ENCODE measurements around the gene ARHGAP11B. TPM values are rescaled to one million over a fixed set of nuclear protein-coding genes. Genes with fewer than 3 reads are reported as not detected.
"Not testable (repeated sequence)": the region's sequence is repeated elsewhere in the genome, so short reads cannot be mapped to it uniquely, and the experiment has no call there.

ARHGAP11B gene

GRCh38 chr15:30675126-30675525, 49.2 kb downstream of the ARHGAP11B start:
- Histone ChIP-seq H3K36me3 (no peaks in the 10 kb centered on the region), H3K27me3 (no peaks in the 10 kb centered on the region), H3K4me3 (no peak overlapping the region), H3K27ac (no peak overlapping the region), H3K9me3 (no peaks in the 10 kb centered on the region), H3K4me1 (no peaks in the 10 kb centered on the region)
- TF ChIP-seq CTCF (IDR thresholded peaks at IDR 0.05) (no peak), POLR2A (IDR thresholded peaks at IDR 0.05) (no peak)
- no peak for DNase-seq
- intact Hi-C loops (cut with DNase I): no loop called here

- intact Hi-C loops (cut with DNase I); H3K4me3 ChIP-seq: not testable (repeated sequence)
- WGBS, 2 donors: 79 to 88% methylated on average over 4 of the region's 4 CpGs
These were observed 50.0 kb downstream of the ARHGAP11B start for GRCh38 chr15:30675891-30676290.

GRCh38 chr15:30680997-30681396, 55.1 kb downstream of the ARHGAP11B start:
- DNase-seq; H3K4me3 ChIP-seq; intact Hi-C loops (cut with DNase I); H3K27me3 ChIP-seq; H3K27ac ChIP-seq; H3K4me1 ChIP-seq; H3K36me3 ChIP-seq; H3K9me3 ChIP-seq: not testable (repeated sequence)
- WGBS, 2 donors: 87 to 88% methylated on average over 2 of the region's 3 CpGs

More at GRCh38 chr15:30675891-30676290, 50.0 kb downstream of the ARHGAP11B start:
- not testable (repeated sequence) for DNase-seq, H3K9me3 ChIP-seq, H3K27me3 ChIP-seq, H3K4me1 ChIP-seq, H3K27ac ChIP-seq, H3K36me3 ChIP-seq

- H3K4me1 ChIP-seq; intact Hi-C loops (cut with DNase I); H3K9me3 ChIP-seq; DNase-seq; H3K4me3 ChIP-seq; H3K27me3 ChIP-seq; H3K36me3 ChIP-seq; H3K27ac ChIP-seq: not testable (repeated sequence)
- WGBS, 2 donors: 55 to 56% methylated on average over 4 to 5 of the region's 6 CpGs
These were observed 59.9 kb downstream of the ARHGAP11B start for GRCh38 chr15:30685709-30686285.

- DNase-seq; intact Hi-C loops (cut with DNase I); H3K36me3 ChIP-seq; H3K4me1 ChIP-seq; H3K4me3 ChIP-seq; H3K27me3 ChIP-seq; H3K9me3 ChIP-seq; H3K27ac ChIP-seq: not testable (repeated sequence)
- WGBS, 2 donors: 23 to 55% methylated on average over 2 of the region's 2 CpGs
These were observed 60.7 kb downstream of the ARHGAP11B start for GRCh38 chr15:30686651-30687050.

Small RNA genes within 50 kb of the gene (small RNA-seq; reads per million reads assigned to genes)
- 0 reads per million in 4 donors for gene RF00019
- gene RF00096: 0 reads per million in 4 donors
- gene RN7SL628P: 0 reads per million in 4 donors

Other genes with a start within 250 kb of the ARHGAP11B start
- gene CHRFAM7A, start 232.6 kb upstream of the ARHGAP11B start, total RNA-seq: 1 to 10 TPM in 1 of 4 donors, under 1 TPM in 2, not detected in 1; 0.13 to 1.8 (median 0.19) TPM
- gene GOLGA8R, start 211.9 kb upstream of the ARHGAP11B start, total RNA-seq: 1 to 10 TPM in 3 of 4 donors, under 1 TPM in 1; 0.66 to 3.4 (median 1.1) TPM
- gene GOLGA8Q, start 74.1 kb upstream of the ARHGAP11B start, total RNA-seq: 1 to 10 TPM in 2 of 4 donors, under 1 TPM in 1, not detected in 1; 0.32 to 2.3 (median 1.1) TPM
- under 1 TPM in 2 of 4 donors, not detected in 2; 0.57 to 0.64 TPM for gene GOLGA8H, start 22.1 kb upstream of the ARHGAP11B start, total RNA-seq

Measured in esophagus squamous epithelium (tissue), 5 donors.